IgD-negative memory B cell (primary cell): ENCODE data around the gene NCKAP5. TPM values are rescaled to one million over a fixed set of nuclear protein-coding genes. Genes with fewer than 3 reads are reported as not detected.
"Not testable (repeated sequence)": the region's sequence is repeated elsewhere in the genome, so short reads cannot be mapped to it uniquely, and the experiment has no call there.

Experiments used
- H3K27ac Mint-ChIP-seq, 3 donors: one replicate each; pipeline ENCODE4 v1.8.0; 2020 to 2022; ENCODE audit warnings: mild to moderate bottlenecking in 3 of 3, mixed read lengths in 3 of 3, moderate library complexity in 1 of 3
- H3K27me3 Mint-ChIP-seq: one replicate; pipeline ENCODE4 v1.8.0; 2021; ENCODE audit warnings: mixed read lengths
- H3K36me3 Mint-ChIP-seq: one replicate; pipeline ENCODE4 v1.8.0; 2020; ENCODE audit warnings: mild to moderate bottlenecking, mixed read lengths
- H3K4me1 Mint-ChIP-seq, 3 donors: one replicate each; pipeline ENCODE4 v1.8.0; 2020 to 2022; ENCODE audit warnings: mixed read lengths in 3 of 3, mild to moderate bottlenecking in 1 of 3
- H3K4me3 Mint-ChIP-seq, 4 donors: one replicate each; pipeline ENCODE4 v1.8.0; 2020 to 2022; ENCODE audit warnings: mild to moderate bottlenecking in 4 of 4, mixed read lengths in 4 of 4, moderate library complexity in 3 of 4
- H3K9me3 Mint-ChIP-seq, 3 donors: one replicate each; pipeline ENCODE4 v1.8.0; 2020 to 2021; ENCODE audit warnings: mixed read lengths in 3 of 3, mild to moderate bottlenecking in 1 of 3
- polyA plus RNA-seq: library from polyadenylated mRNA; unstranded; fragments of 300-500 nt; fragmentation: Illumina TruSeq; gene quantifications from one replicate; pipeline ENCODE4 v1.2.3, GENCODE V29; 2021

Gene NCKAP5
- polyA plus RNA-seq, 1 donor from 2014 or later: not detected

DNA sequence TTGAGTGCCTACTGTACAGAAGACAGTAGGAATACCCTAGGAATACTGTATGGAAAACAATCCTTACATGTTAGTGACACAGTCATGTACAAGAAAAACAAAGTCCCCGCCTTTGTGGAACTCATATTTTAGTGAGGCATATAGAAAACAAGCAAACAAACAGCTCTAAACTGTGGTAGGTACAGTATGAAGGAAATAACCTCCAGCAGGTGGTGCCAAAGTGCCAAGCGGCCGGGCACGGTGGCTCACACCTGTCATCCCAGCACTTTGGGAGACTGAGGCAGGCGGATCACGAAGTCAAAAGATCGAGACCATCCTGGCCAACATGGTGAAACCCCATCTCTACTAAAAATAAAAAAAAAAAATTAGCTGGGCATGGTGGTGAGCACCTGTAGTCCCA lies 48.6 kb downstream of the NCKAP5 start:
- H3K4me3 Mint-ChIP-seq, H3K9me3 Mint-ChIP-seq, H3K4me1 Mint-ChIP-seq, H3K27ac Mint-ChIP-seq, H3K36me3 Mint-ChIP-seq, H3K27me3 Mint-ChIP-seq: not testable (repeated sequence)

DNA sequence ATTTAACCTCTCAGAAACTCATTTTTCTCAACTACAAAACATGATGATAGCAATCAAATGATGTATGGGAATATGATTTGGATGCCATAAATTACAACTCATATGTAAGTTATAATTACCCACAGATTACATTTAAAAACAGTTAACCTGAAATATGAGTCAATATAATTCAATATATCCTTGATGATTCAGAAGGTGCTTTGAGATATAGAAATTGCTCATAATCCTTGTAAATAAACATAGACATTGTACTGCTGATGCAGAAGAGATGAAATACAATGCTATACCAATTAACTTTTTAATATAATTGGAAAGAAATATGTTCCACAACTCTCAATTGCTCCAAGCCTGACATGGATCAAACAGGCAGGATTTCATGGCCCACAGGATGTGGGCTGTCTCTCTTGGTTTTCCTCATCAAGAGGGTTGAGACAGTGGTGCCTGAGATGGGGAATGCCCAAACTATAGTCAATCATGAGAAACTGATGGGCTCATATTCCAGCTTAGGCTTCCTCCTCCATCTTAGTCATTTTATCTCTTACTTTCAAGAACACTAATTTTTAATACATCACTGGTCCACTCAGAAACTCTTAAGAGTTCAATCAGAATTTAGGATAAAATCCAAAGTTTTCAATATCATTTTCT lies 49.4 kb downstream of the NCKAP5 start:
- Mint-ChIP-seq H3K9me3 (no peaks in the 10 kb centered on the region), H3K27me3 (peaks cover 1% of the 10 kb centered on the region), H3K36me3 (no peaks in the 10 kb centered on the region), H3K4me1 (no peaks in the 10 kb centered on the region), H3K27ac (no peak overlapping the region), H3K4me3 (peak overlapping the region in 1 of 4 donors; percentile 4)

DNA sequence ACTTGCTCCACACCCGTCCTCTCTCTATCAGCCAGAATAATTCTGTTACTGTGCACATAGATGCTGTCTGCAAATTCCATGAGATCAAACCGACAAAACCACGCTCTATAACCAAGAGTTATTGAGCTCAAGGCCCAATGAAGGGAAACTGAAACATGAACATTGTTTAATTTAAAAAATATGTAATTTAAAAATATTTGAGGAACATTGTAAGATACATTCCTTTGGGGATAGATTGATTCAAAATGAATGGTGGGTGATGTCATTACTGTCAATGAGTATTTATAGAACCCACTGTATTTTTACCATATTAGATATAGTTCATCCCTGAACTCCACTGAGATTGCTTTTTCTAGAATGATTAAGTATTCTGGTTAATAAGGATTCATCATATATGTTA lies 50.4 kb downstream of the NCKAP5 start:
- Mint-ChIP-seq H3K9me3 (no peaks in the 10 kb centered on the region), H3K27me3 (peaks cover 1% of the 10 kb centered on the region)

DNA sequence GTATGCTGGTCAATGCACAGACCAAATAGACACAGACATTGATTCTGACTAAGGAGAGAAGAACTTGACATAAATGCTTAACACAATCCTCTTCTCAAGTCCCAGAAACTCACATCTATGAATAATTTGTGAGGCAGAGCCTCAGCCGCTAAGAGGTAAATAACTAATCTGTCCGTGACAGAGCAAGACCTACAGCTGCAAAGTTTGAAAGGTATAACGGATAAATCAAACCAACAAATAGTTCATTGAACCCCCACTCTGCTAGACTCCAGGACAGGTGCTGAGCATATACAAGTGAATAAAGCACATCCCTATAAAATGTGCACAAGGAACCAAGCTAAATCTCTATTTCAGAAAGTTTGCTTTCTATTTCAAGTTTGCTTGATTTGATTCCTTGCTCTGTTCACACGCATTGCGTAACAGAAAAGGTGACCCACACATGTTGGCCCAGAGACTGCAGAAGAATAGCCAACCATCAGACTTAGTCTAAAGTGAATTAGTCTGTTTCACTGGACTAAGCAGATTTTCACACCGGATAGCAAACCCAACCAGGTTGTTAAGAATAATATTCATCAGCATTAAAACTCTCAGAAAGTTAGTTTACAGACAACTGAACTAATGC lies 51.7 kb downstream of the NCKAP5 start:
- H3K27me3 Mint-ChIP-seq: peaks cover 1% of the 10 kb centered on the region
- H3K4me3 Mint-ChIP-seq: no peak overlapping the region
- no peaks in the 10 kb centered on the region for H3K9me3 Mint-ChIP-seq
- H3K27ac Mint-ChIP-seq: no peak overlapping the region
- H3K4me1 Mint-ChIP-seq: no peaks in the 10 kb centered on the region
- no peaks in the 10 kb centered on the region for H3K36me3 Mint-ChIP-seq

More for the DNA sequence above, 50.4 kb downstream of the NCKAP5 start:
- Mint-ChIP-seq H3K4me1 (no peaks in the 10 kb centered on the region), H3K36me3 (no peaks in the 10 kb centered on the region), H3K4me3 (no peak overlapping the region), H3K27ac (no peak overlapping the region)

DNA sequence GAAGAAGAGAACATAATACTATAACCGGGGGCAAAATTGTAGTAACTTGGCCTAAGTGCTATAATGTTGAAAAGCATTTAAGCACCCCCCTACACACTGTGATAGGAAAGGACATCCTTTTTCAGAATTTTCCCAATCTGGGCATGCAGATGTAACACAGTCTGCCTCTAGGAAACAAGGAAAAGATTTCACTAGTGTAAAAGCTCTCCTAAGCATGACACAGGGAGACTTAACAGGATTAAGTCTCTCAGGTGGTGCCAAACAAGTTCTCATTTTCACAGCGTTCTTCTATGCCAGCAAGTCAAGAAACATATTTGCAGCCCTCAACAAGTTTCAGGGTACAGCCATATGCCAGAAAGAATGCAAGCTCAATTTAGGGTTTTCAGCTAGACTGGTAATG lies 53.0 kb downstream of the NCKAP5 start:
- H3K4me1 Mint-ChIP-seq: no peaks in the 10 kb centered on the region
- H3K27me3 Mint-ChIP-seq: peaks cover 1% of the 10 kb centered on the region
- no peaks in the 10 kb centered on the region for H3K9me3 Mint-ChIP-seq
- H3K4me3 Mint-ChIP-seq: no peak overlapping the region
- H3K36me3 Mint-ChIP-seq: peaks cover 2% of the 10 kb centered on the region
- no peak overlapping the region for H3K27ac Mint-ChIP-seq

DNA sequence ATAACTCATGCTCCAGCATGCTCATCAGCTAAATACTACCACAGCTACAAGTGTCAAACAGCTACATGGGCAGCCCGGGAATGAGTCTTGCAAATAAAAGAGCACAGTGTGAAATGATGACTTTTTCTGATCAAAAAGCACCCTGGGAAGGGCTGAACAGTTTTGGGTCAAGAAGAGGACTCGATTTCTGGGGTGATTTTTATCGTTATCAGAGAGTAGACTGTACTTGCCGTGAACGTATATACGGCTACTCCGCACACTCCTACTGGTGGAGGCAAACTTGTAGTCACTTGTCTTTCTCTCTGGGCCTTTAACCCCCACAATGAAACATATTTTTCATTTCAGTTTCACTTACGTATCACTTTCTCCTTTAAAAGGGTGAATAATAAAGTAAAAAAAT lies 54.4 kb downstream of the NCKAP5 start:
- Mint-ChIP-seq H3K9me3 (no peaks in the 10 kb centered on the region), H3K27ac (no peak overlapping the region), H3K36me3 (peaks cover 3% of the 10 kb centered on the region), H3K4me3 (no peak overlapping the region), H3K4me1 (no peaks in the 10 kb centered on the region), H3K27me3 (peaks cover 1% of the 10 kb centered on the region)

DNA sequence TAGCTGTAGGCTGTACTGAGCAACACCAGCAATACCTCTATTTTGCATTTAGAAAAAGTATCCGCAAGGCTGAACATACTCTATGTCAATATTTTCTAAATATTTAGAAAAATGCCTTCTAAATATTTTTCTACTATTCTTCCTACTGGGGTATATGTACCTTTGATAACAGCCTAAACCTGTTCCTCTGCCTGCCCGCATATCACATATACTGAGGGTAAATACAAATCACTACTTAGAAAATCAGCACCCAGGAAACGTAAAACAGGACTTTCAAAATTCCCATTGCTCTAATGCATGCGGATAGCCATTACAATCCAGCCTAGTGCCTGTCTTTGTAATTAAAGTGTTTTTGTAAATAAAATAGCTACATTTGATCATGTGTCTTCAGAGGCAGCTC lies 56.1 kb downstream of the NCKAP5 start:
- no peak overlapping the region for H3K27ac Mint-ChIP-seq
- H3K9me3 Mint-ChIP-seq: no peaks in the 10 kb centered on the region
- no peak overlapping the region for H3K4me3 Mint-ChIP-seq
- no peaks in the 10 kb centered on the region for H3K4me1 Mint-ChIP-seq
- H3K27me3 Mint-ChIP-seq: no peaks in the 10 kb centered on the region
- H3K36me3 Mint-ChIP-seq: peaks cover 3% of the 10 kb centered on the region

DNA sequence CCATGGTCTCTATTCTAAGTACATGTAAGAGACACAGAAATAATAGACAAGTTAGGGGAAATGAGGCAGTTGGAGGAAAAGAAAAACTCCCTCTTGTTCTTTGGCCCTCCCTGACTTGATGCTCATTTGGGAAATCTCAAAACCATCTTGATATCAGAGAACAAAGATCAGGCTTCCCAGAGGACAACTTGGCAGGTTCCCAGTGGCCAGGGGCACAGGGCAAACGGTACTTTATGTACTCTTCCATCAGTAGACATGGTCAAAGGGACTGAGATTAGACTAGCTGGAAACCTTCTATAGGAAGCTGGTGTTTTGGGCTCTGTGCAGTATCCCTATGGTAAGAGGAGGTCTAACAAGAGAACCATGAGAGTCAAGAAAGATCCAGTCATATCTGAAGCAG lies 56.6 kb downstream of the NCKAP5 start:
- no peaks in the 10 kb centered on the region for H3K27me3 Mint-ChIP-seq
- H3K4me1 Mint-ChIP-seq: no peaks in the 10 kb centered on the region
- H3K27ac Mint-ChIP-seq: no peak overlapping the region
- peaks cover 3% of the 10 kb centered on the region for H3K36me3 Mint-ChIP-seq
- H3K9me3 Mint-ChIP-seq: no peaks in the 10 kb centered on the region
- H3K4me3 Mint-ChIP-seq: no peak overlapping the region

DNA sequence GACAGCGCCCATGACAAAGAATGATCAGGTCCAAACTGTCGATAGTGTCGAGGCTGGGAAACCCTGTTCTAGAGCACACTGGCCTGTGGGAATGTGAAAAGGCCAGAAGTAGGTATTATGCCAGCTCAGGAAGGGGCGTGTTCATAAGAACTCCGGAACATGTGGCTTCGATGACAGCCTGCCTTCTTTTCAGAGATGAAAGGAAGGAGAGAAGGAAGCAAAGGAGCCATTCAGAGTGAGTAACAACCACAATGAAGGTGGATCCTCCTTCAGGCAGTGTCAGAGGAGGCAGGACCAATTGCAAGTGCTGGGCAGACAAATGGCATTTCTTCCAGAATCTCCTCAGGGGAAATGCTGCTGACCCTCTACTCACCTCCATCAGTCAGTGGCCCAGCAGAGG lies 58.5 kb downstream of the NCKAP5 start:
- H3K36me3 Mint-ChIP-seq: peaks cover 3% of the 10 kb centered on the region
- H3K4me3 Mint-ChIP-seq: no peak overlapping the region
- no peaks in the 10 kb centered on the region for H3K27me3 Mint-ChIP-seq
- H3K4me1 Mint-ChIP-seq: no peaks in the 10 kb centered on the region
- H3K27ac Mint-ChIP-seq: no peak overlapping the region
- no peaks in the 10 kb centered on the region for H3K9me3 Mint-ChIP-seq

DNA sequence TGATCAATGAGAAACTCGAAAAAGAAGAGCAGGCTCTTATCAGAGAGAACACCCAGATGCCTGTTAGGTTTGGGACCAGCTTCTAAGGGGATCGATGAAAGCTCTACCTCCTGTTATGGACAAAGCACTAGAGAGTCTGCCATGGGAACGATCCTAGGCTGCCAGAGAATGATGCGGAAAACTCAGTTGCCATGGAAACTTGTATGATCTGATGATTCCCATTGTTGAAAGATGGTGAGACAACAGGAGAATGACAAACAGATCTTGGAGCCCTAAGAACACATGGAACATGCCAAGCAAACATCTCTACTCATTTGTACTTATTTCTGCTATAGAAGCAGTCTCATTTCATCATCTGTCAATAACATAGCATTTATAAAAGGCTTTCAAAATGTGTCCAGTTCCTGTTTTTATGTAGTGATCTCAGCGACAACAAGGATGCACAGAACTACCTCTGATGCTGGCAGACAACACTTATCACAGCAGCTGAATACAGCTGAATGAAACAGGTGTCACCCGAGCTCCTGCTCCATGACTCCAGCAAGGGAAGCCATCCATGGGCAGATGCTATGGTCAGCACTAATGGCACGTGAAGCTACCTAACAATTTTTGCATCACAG lies 59.6 kb downstream of the NCKAP5 start:
- Mint-ChIP-seq H3K4me3 (no peak overlapping the region), H3K27ac (no peak overlapping the region), H3K27me3 (peaks cover under 1% of the 10 kb centered on the region), H3K4me1 (no peaks in the 10 kb centered on the region), H3K36me3 (peaks cover 3% of the 10 kb centered on the region), H3K9me3 (no peaks in the 10 kb centered on the region)

DNA sequence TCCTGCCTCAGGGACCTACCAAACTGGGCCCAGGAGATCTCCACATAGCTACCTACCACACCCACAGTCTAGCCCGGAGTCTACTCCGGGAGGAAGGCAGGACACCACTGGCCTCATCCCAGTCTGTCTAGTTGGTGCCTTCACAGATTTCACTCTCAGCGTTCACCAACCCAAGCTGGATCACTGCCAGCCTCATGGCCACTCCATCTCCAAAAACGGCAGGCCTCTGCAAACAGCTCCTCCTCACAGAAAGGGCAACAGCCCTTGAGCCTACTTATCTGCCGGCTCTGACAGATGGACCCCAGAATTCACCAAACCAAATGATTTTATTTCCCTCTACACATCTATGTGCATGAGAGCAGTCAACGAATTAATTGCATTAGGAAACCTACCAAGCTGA lies 61.3 kb downstream of the NCKAP5 start:
- H3K9me3 Mint-ChIP-seq: no peaks in the 10 kb centered on the region
- peaks cover 3% of the 10 kb centered on the region for H3K36me3 Mint-ChIP-seq
- H3K27ac Mint-ChIP-seq: no peak overlapping the region
- H3K4me1 Mint-ChIP-seq: no peaks in the 10 kb centered on the region
- peaks cover 3% of the 10 kb centered on the region for H3K27me3 Mint-ChIP-seq
- H3K4me3 Mint-ChIP-seq: no peak overlapping the region

DNA sequence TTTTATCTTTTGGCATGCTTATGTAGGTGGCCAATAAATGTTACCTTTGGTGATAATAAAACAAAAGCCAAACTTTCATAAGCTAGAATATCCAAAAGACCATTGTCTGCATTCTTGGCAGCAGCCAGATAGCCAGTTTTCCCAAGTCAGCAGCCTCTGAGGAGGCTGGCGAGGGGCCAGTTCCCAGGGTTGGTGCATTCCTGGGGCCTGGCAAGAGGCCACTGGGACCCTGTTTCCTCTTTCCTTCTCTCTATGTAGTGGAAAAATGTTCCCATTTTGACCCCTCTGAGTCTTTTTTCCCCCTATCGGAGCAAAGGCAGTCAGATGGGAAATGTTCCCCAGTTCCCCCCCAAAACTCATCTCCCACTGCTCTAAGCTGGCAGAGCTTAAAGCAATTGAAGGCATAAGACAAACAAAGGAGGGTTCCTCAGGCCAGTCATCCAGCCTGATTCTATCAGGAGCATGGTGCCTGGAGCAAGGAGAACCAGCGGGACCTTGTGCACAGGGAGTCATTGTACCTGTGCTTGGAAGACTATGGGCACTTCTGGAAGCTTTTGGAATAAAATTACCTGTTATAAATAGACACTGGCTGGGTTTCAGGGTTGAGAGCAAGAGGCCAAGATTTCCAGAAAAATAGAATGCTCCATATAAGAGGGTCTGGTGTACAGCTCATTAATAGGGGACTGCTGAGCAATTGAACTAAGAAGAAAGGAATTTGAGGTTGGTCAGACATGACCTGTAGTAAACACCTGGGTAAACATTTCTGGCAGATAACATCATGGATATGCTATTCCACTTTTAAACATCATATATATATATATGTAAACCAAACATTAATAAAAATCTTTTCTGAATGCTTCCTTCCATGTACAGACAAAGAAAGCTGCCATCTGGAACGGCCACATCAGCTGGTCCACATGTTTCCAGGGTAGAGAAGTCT lies 63.4 kb downstream of the NCKAP5 start:
- Mint-ChIP-seq H3K27me3 (peaks cover 6% of the 10 kb centered on the region), H3K36me3 (peaks cover 1% of the 10 kb centered on the region), H3K27ac (no peak overlapping the region), H3K9me3 (no peaks in the 10 kb centered on the region), H3K4me3 (no peak overlapping the region), H3K4me1 (no peaks in the 10 kb centered on the region)

DNA sequence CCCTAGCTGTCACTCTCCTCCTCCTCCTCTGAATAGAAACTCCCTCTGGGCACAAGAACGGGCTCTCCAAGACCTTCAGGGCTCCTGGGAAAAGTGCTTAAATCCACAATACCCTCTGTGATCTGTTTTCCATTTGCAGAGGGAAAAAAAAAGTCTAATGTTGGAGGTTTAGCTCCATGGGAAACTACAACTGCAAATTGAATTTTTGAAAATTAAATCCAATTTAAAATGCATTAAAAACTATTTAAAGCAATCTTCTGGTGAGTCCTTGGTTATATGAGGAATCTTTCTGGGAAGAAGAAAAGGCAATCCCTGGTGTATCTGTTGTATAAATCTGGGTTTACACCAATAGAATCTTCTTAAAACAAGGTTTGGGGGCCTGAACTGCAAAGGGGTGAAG lies 64.3 kb downstream of the NCKAP5 start:
- Mint-ChIP-seq H3K36me3 (peaks cover 1% of the 10 kb centered on the region), H3K4me3 (no peak overlapping the region), H3K9me3 (no peaks in the 10 kb centered on the region), H3K4me1 (no peaks in the 10 kb centered on the region), H3K27me3 (peaks cover 6% of the 10 kb centered on the region), H3K27ac (no peak overlapping the region)

DNA sequence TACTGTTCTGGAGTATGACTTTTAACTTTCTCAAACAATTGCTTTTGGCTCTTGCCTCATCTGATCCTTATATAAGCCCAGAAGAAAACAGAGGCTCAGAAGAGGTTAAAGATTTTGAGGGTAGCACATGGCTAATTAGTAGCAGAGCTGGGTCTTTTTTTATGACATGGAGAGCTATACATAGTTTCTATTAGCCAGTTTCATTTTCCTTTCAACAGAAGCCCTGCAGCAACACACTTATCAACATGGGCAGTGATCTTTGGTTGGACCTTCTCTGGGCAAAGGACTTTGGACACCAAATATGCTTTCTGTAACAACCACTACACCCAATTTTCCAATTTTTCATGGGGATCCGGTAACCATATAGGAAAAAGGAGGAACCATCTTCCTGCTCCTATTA lies 64.9 kb downstream of the NCKAP5 start:
- peaks cover 6% of the 10 kb centered on the region for H3K27me3 Mint-ChIP-seq
- H3K4me3 Mint-ChIP-seq: no peak overlapping the region
- H3K4me1 Mint-ChIP-seq: no peaks in the 10 kb centered on the region
- no peak overlapping the region for H3K27ac Mint-ChIP-seq
- H3K36me3 Mint-ChIP-seq: peaks cover 1% of the 10 kb centered on the region
- H3K9me3 Mint-ChIP-seq: no peaks in the 10 kb centered on the region

DNA sequence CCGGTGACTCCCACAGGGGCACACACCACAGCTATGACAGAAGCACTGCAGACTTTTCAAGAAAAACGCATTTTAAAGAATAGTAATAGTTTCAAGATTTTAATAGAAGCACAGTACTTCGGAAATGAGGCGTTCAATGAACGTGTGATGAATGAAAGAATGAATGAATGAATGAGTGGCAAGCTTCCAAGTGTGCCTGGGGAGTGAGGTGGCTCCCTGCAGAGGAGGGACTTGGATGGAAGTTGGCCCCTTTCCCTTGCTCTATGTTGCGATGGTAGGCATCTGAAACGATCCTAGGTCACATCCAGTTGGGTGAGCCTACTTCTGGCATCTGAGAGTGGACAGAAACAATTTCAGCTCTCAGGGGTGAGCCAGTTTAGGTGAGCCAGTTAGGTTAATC lies 65.6 kb downstream of the NCKAP5 start:
- Mint-ChIP-seq H3K27me3 (peaks cover 6% of the 10 kb centered on the region), H3K27ac (no peak overlapping the region), H3K36me3 (peaks cover 1% of the 10 kb centered on the region), H3K4me3 (no peak overlapping the region), H3K4me1 (no peaks in the 10 kb centered on the region), H3K9me3 (peaks cover 0 to 3% (median 0%) of the 10 kb centered on the region in 3 donors)
